Psoas muscle (tissue), 8 donors: ENCODE measurements around the gene PDZD2. TPM values are rescaled to one million over a fixed set of nuclear protein-coding genes. Genes with fewer than 3 reads are reported as not detected.
"Not testable (repeated sequence)": the region's sequence is repeated elsewhere in the genome, so short reads cannot be mapped to it uniquely, and the experiment has no call there.

Source experiments
- ATAC-seq, 4 donors: fragments of 200-7000 bp; cut with Tn5 transposase; one replicate each; pipeline ENCODE4 v1.9.1; 2020; ENCODE audit warnings: moderate library complexity in 3 of 4, mild to moderate bottlenecking in 2 of 4
- DNase-seq, 2 donors: peaks; one replicate each; pipeline ENCODE4 v3.0.0-alpha.2; 2020
- H3K27ac ChIP-seq: fragments of 200-600 bp; one replicate; pipeline ENCODE4 v1.8.0; 2022
- H3K27me3 ChIP-seq, 3 donors: fragments of 200-600 bp in 1 of 3; one replicate each; pipeline versions ENCODE4 v1.6.1 to v1.8.0; 2013 to 2022; ENCODE audit warnings: low read length in 2 of 3, mild to moderate bottlenecking in 2 of 3, moderate library complexity in 1 of 3; ENCODE audit not compliant: insufficient read depth in 3 of 3
- H3K36me3 ChIP-seq, 2 donors: fragments of 200-600 bp in 1 of 2; one replicate each; pipeline versions ENCODE4 v1.6.1 to v1.8.0; 2013 to 2022; ENCODE audit warnings: low read depth in 1 of 2, mild to moderate bottlenecking in 1 of 2, moderate library complexity in 1 of 2; ENCODE audit not compliant: insufficient read depth in 1 of 2
- H3K4me1 ChIP-seq: fragments of 200-600 bp; one replicate; pipeline ENCODE4 v1.8.0; 2022
- H3K4me3 ChIP-seq: fragments of 200-600 bp; one replicate; pipeline ENCODE4 v1.8.0; 2022; ENCODE audit warnings: mild to moderate bottlenecking
- H3K9me3 ChIP-seq: fragments of 200-600 bp; one replicate; pipeline ENCODE4 v1.8.0; 2022
- WGBS, 3 donors: extraction: QIAGEN DNeasy Blood & Tissue Kit; methylation state at CpG; one replicate each; pipeline versions ENCODE4 v1.1.6 to v1.1.7; 2013; 5-methylcytosine and 5-hydroxymethylcytosine counted together
- intact Hi-C, 2 donors: fragments of 100-400 bp; cut with DNase I; formaldehyde crosslinking; loops; one replicate each; pipeline versions ENCODE4 v1.11.0 to v1.14.2; 2022
- polyA plus RNA-seq, 3 donors: library from polyadenylated mRNA; stranded (reverse); fragments of 200-250 nt; gene quantifications; one replicate each; pipeline ENCODE4 v1.2.3, GENCODE V29; 2013
- total RNA-seq, 4 donors: library from RNA; stranded (reverse); fragmentation: NEBNext Ultra II Directional in 2 of 4; extraction: Animal tissue kit (Norgen Biotek cat#: 25700) in 2 of 4; gene quantifications; one replicate each; pipeline versions ENCODE4 v1.2.1 to v1.2.4, GENCODE V29; 2021 to 2023
- TF ChIP-seq, protein P1 (sequence below): fragments of 200-600 bp; IDR thresholded peaks from one replicate; pipeline ENCODE4 v1.8.0; 2022; ENCODE audit warnings: antibody characterized with exemption
- donor health status: healthy with polysubstance abuse.
- donor health status: DM: no; HTN: no; CAD: no; lungs with moderate emphysema.
- donor health status: Bipolar disorder and iron deficiency.
- donor health status: healthy.
- donor health status: DM: yes; HTN: yes; CAD: no.
- donor health status: DM: no; HTN: no; CAD: no.
- donor health status: DM: no; HTN: no; CAD: no.
- donor health status: DM: yes; HTN: yes; CAD: no.

The PDZD2 gene
- total and polyA plus RNA-seq, 7 donors, result 1.4 to 17.5 (median 4.5) TPM

DNA sequence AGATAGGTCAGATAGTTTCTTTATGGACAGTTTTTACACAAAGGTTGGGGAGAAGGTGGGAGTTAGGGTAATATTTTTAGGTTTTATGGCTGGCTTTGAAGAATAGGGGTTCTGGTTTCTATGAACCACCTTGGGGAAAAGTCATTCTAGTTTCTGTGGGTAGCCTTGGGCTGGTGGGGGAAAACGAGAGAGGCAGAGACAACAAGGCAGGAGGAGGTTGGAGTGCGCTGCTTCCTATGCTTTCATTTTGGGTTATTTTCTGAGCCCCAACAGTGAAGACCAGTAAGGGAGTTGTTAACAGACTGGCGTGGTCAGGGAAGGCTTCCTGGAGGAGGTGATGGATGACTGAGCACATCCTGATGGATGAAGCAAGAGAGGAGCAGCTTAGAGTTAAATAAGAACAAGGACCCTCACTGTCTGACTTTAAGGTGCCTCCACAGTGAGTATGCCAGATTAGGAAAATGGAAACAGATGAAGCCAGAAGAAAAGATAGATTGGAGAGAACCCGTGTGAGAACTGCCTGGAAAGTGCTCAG lies 81.9 kb downstream of the PDZD2 start:
- TF ChIP-seq, protein P1, sequence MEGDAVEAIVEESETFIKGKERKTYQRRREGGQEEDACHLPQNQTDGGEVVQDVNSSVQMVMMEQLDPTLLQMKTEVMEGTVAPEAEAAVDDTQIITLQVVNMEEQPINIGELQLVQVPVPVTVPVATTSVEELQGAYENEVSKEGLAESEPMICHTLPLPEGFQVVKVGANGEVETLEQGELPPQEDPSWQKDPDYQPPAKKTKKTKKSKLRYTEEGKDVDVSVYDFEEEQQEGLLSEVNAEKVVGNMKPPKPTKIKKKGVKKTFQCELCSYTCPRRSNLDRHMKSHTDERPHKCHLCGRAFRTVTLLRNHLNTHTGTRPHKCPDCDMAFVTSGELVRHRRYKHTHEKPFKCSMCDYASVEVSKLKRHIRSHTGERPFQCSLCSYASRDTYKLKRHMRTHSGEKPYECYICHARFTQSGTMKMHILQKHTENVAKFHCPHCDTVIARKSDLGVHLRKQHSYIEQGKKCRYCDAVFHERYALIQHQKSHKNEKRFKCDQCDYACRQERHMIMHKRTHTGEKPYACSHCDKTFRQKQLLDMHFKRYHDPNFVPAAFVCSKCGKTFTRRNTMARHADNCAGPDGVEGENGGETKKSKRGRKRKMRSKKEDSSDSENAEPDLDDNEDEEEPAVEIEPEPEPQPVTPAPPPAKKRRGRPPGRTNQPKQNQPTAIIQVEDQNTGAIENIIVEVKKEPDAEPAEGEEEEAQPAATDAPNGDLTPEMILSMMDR, result no peak
- DNase-seq, result no peak
- no peak for ATAC-seq
- Histone ChIP-seq H3K27ac (no peak overlapping the region), H3K36me3 (no peaks in the 10 kb centered on the region), H3K4me3 (no peak overlapping the region), H3K9me3 (no peaks in the 10 kb centered on the region), H3K4me1 (no peaks in the 10 kb centered on the region), H3K27me3 (no peaks in the 10 kb centered on the region)
- 83 to 88% (median 88%) methylated on average over 4 of the region's 4 CpGs for WGBS, 3 donors
- intact Hi-C loops, result no loop called here

DNA sequence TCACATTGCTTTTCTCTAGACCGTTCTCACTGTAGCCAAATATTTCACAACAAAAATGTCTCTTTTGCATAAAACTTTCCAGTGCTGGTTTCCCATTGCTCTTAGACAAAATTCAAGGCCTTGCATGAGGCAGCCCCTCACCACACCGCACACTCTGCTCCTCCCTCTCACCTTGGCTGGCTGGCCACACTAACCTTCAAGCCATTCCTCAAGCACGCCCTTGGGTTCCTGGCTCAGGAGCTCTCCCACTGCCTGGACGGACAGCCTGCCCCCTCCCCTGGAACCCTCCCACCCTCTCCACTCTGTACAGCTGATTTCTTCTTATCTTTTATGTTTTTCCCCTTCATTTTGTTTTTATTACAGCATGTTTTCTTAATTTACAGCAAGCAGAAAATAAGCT lies 83.2 kb downstream of the PDZD2 start:
- DNase-seq (no peak), ATAC-seq (no peak)
- 86 to 88% (median 88%) methylated on average over 4 of the region's 4 CpGs for WGBS, 3 donors
- TF ChIP-seq, protein P1, result no peak
- Histone ChIP-seq H3K27me3 (no peaks in the 10 kb centered on the region), H3K4me1 (no peaks in the 10 kb centered on the region), H3K27ac (no peak overlapping the region), H3K4me3 (no peak overlapping the region), H3K9me3 (no peaks in the 10 kb centered on the region), H3K36me3 (no peaks in the 10 kb centered on the region)
- intact Hi-C loops, result no loop called here

DNA sequence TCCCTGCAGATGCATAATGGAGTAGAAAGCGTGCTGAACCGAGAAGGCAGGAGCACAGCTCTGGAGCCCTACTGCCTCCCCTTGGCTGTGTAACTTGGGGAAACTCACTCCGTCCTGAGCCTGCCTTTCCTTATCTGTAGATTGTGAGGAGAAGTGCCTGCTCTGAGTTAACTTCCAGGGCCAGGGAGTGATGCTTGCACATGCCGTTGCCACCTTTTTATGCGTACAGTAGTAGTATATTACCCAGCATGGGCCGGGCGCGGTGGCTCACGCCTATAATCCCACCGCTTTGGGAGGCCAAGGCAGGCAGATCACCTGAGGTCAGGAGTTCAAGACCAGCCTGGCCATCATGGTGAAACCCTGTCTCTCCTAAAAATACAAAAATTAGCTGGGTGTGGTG lies 87.1 kb downstream of the PDZD2 start:
- no peak overlapping the region for H3K4me3 ChIP-seq
- no peaks in the 10 kb centered on the region for H3K36me3 ChIP-seq
- no peak for DNase-seq
- H3K4me1 ChIP-seq, result no peaks in the 10 kb centered on the region
- TF ChIP-seq, protein P1, result no peak
- WGBS, 3 donors, result 94 to 97% (median 97%) methylated on average over 10 of the region's 10 CpGs
- no peak overlapping the region for H3K27ac ChIP-seq
- H3K27me3 ChIP-seq, result no peaks in the 10 kb centered on the region
- no peak for ATAC-seq
- H3K9me3 ChIP-seq, result no peaks in the 10 kb centered on the region
- intact Hi-C loops, result no loop called here

DNA sequence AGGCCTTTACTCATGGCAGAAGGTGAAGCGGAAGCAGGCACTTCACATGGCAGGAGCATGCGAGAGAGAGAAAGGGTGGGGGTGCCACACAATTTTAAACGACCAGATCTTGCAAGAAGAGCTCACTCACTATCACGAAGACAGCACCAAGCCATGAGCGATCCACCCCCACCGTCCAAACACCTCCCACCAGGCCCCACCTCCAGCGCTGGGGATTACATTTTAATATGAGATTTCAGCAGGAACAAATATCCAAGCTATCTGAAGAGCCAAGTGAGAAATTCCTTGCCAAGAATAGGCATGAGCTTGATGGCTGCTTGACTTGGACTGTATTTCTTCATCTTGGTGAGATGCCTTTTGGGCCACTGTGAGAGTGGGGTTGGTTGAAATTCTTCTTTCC lies 88.0 kb downstream of the PDZD2 start:
- DNase-seq (no peak), ATAC-seq (peak in 2 of 4 donors; percentile 54 to 76)
- intact Hi-C loops, result no loop called here
- H3K36me3 ChIP-seq, result no peaks in the 10 kb centered on the region
- no peak overlapping the region for H3K4me3 ChIP-seq
- no peak overlapping the region for H3K27ac ChIP-seq
- no peaks in the 10 kb centered on the region for H3K9me3 ChIP-seq
- H3K27me3 ChIP-seq, result no peaks in the 10 kb centered on the region
- TF ChIP-seq, protein P1, result no peak
- no peaks in the 10 kb centered on the region for H3K4me1 ChIP-seq
- WGBS, 3 donors, result 50 to 61% (median 59%) methylated on average over 7 of the region's 7 CpGs

DNA sequence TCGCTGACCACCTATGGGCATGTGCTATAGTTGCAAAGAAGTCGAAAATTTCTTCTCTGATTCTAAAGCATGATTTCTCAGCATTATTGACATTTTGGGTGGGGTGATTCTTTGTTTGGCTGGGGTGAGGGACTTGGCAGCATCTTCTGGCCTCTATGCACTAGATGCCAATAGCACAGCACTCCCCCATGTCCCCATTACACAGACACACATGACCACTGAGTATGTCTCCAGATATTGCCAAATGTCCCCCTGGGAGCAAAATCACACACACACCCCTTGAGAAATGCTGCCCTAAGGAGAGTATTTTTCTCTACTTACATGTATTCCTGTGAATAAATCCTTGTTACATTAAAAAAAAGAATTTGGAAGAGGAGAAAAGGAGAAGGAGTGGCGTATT lies 89.1 kb downstream of the PDZD2 start:
- H3K36me3 ChIP-seq, result no peaks in the 10 kb centered on the region
- no peak for ATAC-seq
- intact Hi-C loops, result no loop called here
- no peak overlapping the region for H3K27ac ChIP-seq
- 91 to 96% (median 94%) methylated on average over 3 of the region's 3 CpGs for WGBS, 3 donors
- H3K4me3 ChIP-seq, result no peak overlapping the region
- H3K4me1 ChIP-seq, result no peaks in the 10 kb centered on the region
- no peaks in the 10 kb centered on the region for H3K9me3 ChIP-seq
- H3K27me3 ChIP-seq, result no peaks in the 10 kb centered on the region
- TF ChIP-seq, protein P1, result no peak
- DNase-seq, result no peak

DNA sequence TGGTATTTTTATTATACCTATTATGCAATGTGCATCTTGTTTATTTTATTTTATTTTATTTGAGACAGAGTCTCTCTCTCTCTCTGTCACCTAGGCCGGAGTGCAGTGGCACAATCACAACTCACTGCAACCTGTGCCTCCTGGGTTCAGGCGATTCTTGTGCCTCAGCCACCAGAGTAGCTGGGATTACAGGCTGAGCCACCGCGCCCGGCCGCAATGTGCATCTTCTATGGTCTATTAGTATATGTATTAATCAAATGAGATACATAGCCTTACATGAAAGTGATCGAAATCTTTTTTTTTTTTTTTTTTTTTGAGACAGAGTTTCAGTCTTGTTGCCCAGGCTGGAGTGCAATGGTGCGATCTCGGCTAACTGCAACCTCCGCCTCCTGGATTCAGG lies 89.9 kb downstream of the PDZD2 start:
- H3K9me3 ChIP-seq, H3K27me3 ChIP-seq, intact Hi-C loops, H3K4me3 ChIP-seq, H3K36me3 ChIP-seq, DNase-seq, H3K4me1 ChIP-seq, ATAC-seq, H3K27ac ChIP-seq: not testable (repeated sequence)
- 96 to 97% (median 97%) methylated on average over 10 of the region's 10 CpGs for WGBS, 3 donors
